ENCODE data around the gene SSNA1. TPM values are rescaled to one million over a fixed set of nuclear protein-coding genes. Genes with fewer than 3 reads are reported as not detected.

The SSNA1 gene
- total RNA-seq, 1 experiment from 2014 or later = 62.3 TPM

DNA sequence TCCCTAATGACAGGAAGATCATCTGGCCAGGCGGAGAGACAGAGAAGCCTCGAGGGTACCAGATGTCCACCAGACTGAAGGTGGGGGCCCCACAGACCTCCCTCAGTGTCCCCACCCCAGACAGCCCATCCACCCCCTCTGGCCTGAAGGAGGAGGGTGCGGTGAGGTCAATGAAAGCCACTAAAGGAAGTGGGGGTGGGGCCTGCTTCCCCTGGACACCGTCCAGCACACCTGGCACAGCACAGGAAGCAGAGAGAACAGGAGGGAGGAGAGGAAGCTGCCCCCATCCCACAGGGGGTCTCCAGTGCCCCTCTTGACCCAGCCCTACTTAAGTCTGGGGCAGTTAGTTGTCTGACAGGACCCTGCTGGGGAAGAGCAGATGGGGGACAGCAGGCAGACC lies 29.9 kb upstream of the SSNA1 start:
- ChIA-PET CTCF (no interaction called here), POLR2A (no interaction called here)
- no peaks in the 10 kb centered on the region; the same call in none of the 2 replicates for H3K27me3 ChIP-seq (replicated peaks; ENCODE audit: control insufficient read depth, insufficient read depth, low read length)
- Mint-ChIP-seq H3K27me3 (ENCODE audit: insufficient read depth, unreplicated experiment) (peaks cover 12% of the 10 kb centered on the region), H3K4me3 (ENCODE audit: unreplicated experiment) (no peak overlapping the region), H3K9me3 (ENCODE audit: unreplicated experiment) (no peaks in the 10 kb centered on the region), H3K27ac (ENCODE audit: unreplicated experiment) (no peak overlapping the region), H3K36me3 (ENCODE audit: insufficient read depth, unreplicated experiment) (no peaks in the 10 kb centered on the region), H3K4me1 (ENCODE audit: low read depth, unreplicated experiment) (no peaks in the 10 kb centered on the region)
- DNase-seq = no peak
- BruUV-seq (replicated peaks) = no TSS peak
- no peaks in the 10 kb centered on the region for H3K9me3 ChIP-seq
- no peak for TF ChIP-seq CTCF (IDR thresholded peaks at IDR 0.05; ENCODE audit: insufficient read depth in 1 of 2, low read depth in 1 of 2, low read length in 1 of 2, severe bottlenecking in 1 of 2, unreplicated experiment in 1 of 2)
- no peaks in the 10 kb centered on the region for H3K4me1 ChIP-seq
- H3K36me3 ChIP-seq (ENCODE audit: control insufficient read depth, insufficient read depth, low read length) = no peaks in the 10 kb centered on the region
- H3K4me3 ChIP-seq (ENCODE audit: low read depth, low read length) = no peak overlapping the region
- intact Hi-C loops (cut with micrococcal nuclease; ENCODE audit: unreplicated experiment) = no loop called here

DNA sequence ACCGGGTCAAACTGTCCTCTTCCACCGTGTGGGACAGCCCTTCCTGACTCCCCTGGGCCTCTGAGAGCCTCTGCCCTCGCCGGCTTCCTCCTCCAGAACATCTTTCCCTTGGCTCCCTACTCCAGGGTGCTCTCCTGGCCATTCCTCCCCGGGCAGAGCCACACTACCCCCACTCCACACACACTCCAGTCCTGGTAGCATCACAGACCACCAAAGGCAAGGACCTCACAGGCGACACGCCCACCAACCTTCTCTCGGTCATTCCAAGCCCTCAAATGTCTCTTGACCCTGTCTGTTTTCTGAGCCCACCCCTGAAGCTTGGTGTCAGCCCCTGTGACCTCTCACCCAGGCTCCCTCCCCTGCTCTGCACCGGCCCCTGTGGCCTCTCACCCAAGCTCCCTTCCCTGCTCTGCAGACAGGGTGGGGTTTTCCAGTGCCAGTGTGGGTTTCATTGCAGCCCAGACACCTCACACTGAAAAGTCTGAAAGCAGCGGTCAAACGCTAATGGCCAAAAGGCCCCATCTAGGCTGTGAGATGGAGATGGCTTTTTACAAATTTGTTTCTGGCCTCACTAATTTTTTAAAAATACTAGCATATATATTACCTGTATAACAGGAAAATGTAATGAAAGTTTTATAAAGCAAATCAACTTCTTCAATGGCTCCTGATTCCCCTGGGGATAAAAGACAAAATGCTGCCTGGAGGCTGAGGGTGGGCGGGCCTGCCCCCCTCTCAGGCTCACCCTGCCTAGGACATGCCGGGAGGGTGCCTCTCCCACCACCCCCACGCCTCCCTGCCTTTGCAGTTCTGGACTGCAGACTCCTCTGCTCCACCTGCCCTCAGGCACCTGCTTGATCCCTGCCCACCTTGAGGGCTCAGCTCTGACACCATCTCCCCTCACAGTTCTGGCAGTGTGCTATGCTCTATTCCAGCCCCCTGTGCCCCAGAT lies 29.1 kb upstream of the SSNA1 start:
- intact Hi-C loops (cut with micrococcal nuclease; ENCODE audit: unreplicated experiment) = no loop called here
- ChIA-PET POLR2A (no interaction called here), CTCF (no interaction called here)
- Mint-ChIP-seq H3K36me3 (ENCODE audit: insufficient read depth, unreplicated experiment) (no peaks in the 10 kb centered on the region), H3K27ac (ENCODE audit: unreplicated experiment) (no peak overlapping the region), H3K4me3 (ENCODE audit: unreplicated experiment) (no peak overlapping the region), H3K9me3 (ENCODE audit: unreplicated experiment) (no peaks in the 10 kb centered on the region), H3K27me3 (ENCODE audit: insufficient read depth, unreplicated experiment) (peaks cover 12% of the 10 kb centered on the region), H3K4me1 (ENCODE audit: low read depth, unreplicated experiment) (no peaks in the 10 kb centered on the region)
- Histone ChIP-seq H3K4me3 (ENCODE audit: low read depth, low read length) (no peak overlapping the region), H3K36me3 (ENCODE audit: control insufficient read depth, insufficient read depth, low read length) (no peaks in the 10 kb centered on the region), H3K27me3 (replicated peaks; ENCODE audit: control insufficient read depth, insufficient read depth, low read length) (no peaks in the 10 kb centered on the region; the same call in none of the 2 replicates), H3K9me3 (no peaks in the 10 kb centered on the region), H3K4me1 (no peaks in the 10 kb centered on the region)
- no peak for TF ChIP-seq CTCF (IDR thresholded peaks at IDR 0.05; ENCODE audit: insufficient read depth in 1 of 2, low read depth in 1 of 2, low read length in 1 of 2, severe bottlenecking in 1 of 2, unreplicated experiment in 1 of 2)
- no TSS peak for BruUV-seq (replicated peaks)
- DNase-seq = no peak

DNA sequence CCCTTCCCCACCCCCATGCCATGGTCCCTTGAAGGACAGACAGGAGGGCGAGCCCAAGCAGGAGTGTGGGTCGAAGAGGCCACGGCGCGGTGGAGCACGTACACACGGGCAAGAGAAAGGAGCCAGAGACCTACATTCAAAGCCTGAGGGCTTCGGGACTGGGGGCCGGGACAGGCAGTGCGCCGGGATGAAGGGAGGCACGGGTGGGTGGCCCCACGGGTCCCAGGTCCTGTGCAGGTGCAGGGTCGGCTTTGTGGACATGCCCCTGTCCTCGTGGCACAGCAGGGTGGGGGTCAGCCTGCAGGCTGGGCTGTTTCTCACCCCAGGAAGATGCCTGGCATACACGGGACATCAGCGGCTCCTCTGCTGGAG lies 28.4 kb upstream of the SSNA1 start:
- no peak overlapping the region for H3K4me3 Mint-ChIP-seq (ENCODE audit: unreplicated experiment)
- ChIA-PET POLR2A (no interaction called here), CTCF (no interaction called here)
- TF ChIP-seq CTCF (IDR thresholded peaks at IDR 0.05; ENCODE audit: insufficient read depth in 1 of 2, low read depth in 1 of 2, low read length in 1 of 2, severe bottlenecking in 1 of 2, unreplicated experiment in 1 of 2) = no peak
- intact Hi-C loops (cut with micrococcal nuclease; ENCODE audit: unreplicated experiment) = no loop called here
- H3K4me1 ChIP-seq = no peaks in the 10 kb centered on the region
- no TSS peak for BruUV-seq (replicated peaks)
- no peaks in the 10 kb centered on the region for H3K9me3 ChIP-seq
- no peaks in the 10 kb centered on the region for H3K36me3 Mint-ChIP-seq (ENCODE audit: insufficient read depth, unreplicated experiment)
- no peak overlapping the region for H3K27ac Mint-ChIP-seq (ENCODE audit: unreplicated experiment)
- DNase-seq = no peak
- H3K27me3 Mint-ChIP-seq (ENCODE audit: insufficient read depth, unreplicated experiment) = peaks cover 12% of the 10 kb centered on the region
- no peaks in the 10 kb centered on the region; the same call in none of the 2 replicates for H3K27me3 ChIP-seq (replicated peaks; ENCODE audit: control insufficient read depth, insufficient read depth, low read length)
- no peak overlapping the region for H3K4me3 ChIP-seq (ENCODE audit: low read depth, low read length)
- no peaks in the 10 kb centered on the region for H3K36me3 ChIP-seq (ENCODE audit: control insufficient read depth, insufficient read depth, low read length)
- no peaks in the 10 kb centered on the region for H3K4me1 Mint-ChIP-seq (ENCODE audit: low read depth, unreplicated experiment)
- H3K9me3 Mint-ChIP-seq (ENCODE audit: unreplicated experiment) = no peaks in the 10 kb centered on the region

Measured in Caco-2 (cell line).